GM12872 (cell line): ENCODE data around the gene NPDC1.
A peak's percentile ranks its signal among the peaks of the same experiment; 100 is the strongest.

Source experiments
- TF ChIP-seq, protein P1 (sequence below): IDR thresholded peaks from 3 replicates; pipeline ENCODE4 v1.5.1; 2011; ENCODE audit warnings: low read depth, mild to moderate bottlenecking, low read length, moderate library complexity; ENCODE audit not compliant: insufficient read depth

The NPDC1 gene

DNA sequence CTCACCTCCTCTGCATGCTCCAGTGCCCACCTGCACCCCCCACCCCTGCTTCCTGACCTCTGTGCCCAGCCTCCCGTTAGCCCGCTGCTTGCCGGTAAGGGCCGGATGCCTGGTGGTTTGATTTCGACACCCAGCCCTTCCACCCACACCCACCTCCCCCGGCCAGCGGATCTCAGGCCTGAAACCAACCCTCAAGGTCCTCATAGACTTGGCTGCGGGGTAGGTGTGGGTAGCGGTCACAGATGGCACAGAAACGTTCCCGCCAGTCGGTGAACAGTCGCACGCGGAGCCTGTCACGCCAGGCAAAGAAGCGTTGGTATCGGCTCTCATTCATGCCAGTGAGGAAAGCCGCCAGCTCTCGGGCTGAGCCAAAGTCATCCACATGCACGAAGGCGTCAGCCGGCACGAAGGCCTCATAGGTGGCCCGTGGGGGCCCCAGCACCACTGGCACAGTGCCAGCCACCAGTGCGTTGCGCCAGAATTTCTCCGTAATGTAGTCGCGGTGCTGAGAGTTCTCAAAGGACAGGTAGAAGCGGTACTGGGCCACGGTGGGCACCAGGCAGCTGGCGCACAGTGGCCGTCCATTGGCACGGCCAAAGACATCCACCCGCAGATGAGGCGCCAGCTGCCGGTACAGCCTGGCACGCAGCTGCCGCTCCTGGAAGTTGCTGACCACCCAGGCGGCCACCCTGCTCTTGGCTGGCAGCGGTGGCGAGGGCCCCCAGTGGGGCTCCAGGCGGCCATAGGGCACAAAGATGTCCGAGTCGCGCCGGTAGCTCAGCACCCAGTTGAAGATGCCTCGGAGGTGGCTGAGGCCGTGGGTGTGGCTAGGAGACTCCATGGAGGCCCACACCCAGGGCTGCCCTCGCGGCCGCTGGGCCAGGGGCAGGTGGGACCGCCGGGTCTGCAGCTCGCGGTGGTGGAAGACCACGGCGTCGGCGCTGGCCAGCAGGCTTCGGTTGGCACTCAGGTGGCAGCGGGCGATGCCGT, 15.1 kb downstream of the NPDC1 start:
- TF ChIP-seq, protein P1, sequence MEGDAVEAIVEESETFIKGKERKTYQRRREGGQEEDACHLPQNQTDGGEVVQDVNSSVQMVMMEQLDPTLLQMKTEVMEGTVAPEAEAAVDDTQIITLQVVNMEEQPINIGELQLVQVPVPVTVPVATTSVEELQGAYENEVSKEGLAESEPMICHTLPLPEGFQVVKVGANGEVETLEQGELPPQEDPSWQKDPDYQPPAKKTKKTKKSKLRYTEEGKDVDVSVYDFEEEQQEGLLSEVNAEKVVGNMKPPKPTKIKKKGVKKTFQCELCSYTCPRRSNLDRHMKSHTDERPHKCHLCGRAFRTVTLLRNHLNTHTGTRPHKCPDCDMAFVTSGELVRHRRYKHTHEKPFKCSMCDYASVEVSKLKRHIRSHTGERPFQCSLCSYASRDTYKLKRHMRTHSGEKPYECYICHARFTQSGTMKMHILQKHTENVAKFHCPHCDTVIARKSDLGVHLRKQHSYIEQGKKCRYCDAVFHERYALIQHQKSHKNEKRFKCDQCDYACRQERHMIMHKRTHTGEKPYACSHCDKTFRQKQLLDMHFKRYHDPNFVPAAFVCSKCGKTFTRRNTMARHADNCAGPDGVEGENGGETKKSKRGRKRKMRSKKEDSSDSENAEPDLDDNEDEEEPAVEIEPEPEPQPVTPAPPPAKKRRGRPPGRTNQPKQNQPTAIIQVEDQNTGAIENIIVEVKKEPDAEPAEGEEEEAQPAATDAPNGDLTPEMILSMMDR = no peak

DNA sequence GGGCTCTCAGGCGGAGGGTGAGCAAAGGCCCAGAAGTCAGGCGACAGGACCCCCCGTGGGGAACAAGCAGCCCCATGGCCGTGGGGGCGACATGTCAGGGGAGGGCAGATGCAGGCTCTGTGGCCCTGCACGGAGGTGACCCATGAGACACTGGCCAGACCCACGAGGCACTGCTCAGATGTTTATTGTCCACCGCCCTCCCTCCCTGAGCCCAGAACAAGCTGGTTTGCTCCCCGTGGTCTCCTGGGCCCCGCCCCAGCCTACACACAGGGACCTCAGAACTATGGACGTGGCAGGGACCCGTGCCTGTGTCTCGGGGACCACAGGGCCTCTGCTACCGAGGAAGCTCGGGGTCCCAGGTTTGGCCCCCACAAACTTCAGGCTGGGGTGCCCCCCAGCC, 16.0 kb downstream of the NPDC1 start:
- TF ChIP-seq, protein P1 = no peak

DNA sequence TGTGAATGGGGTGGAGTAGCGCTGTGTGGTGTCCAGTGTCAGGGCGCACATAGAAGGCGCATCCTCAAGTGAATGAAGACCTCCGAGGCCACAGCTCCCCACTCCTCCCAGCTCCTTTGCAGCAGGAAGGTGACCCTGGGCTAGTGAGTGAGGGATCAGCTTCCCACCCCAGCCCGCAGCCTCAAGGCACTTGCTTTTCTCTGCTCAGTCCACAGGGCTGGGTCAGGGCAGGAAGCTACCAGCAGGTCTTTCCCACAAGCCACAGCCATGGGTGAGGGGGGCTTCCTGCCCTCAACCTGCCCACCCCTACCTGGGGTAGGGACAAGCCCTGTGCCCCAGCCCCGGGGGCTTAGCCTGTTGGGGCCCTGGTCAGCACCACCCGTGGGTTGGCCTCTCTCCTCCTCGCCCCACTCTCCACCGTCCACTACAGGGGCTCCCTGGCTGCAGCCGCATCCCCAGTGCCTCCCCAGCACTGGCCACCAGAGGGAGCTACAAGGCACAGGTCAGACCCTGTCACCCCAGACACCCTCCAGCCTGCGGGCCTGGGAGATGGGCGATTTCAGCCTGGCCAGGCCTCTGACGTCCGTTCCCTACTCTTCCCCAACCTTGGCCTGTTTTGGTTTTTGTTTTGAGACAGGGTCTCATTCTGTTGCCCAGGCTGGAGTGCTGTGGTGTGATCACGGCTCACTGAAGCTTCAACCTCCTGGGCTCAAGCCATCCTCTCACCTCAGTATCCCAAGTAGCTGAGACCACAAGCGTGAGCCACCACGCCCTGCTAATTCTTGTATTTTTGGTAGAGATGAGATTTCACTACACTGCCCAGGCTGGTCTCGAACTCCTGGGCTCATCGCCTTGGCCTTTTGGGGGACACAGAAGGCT, 16.7 kb downstream of the NPDC1 start:
- TF ChIP-seq, protein P1 = peak; percentile 96

DNA sequence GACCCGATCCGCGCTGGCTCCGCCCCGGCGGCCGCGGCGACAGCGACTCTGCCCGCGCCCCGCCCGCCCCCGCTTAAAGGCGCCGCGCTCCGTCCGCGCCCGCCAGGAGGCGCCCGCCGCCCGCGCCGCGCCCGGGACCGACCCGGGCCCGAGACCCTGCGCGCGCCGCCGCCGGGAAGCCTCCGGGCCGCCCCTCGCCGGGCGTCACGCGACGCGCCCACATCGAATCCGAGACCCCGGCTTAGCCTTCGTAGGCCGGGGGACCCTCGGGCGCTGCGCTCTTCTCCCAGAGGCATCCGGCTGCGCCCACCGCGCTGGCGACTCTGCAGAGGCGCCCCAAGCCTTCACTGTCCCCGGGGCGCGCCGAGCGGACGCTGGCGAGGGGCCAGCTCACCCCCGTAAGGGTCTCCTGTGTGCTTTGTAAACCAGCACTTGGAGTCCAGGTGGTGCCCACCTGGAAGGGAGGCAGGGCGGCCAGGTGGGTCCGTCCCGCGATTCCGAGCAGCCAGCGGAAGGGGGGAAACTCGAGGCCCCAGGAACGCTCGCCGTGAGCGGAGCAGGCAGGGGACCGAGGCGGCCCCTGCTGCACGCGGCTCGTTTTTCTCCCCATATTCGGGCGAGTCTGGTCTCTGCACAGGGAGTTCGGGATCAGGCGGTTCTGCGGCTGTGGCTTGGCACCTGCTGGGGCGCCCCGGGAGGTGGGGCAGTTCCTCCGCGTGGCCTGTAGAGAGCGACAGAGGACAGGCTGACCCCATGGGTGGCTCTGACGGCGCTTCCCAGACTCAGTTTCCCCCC, 17.5 kb downstream of the NPDC1 start:
- TF ChIP-seq, protein P1 = peak; percentile 81

DNA sequence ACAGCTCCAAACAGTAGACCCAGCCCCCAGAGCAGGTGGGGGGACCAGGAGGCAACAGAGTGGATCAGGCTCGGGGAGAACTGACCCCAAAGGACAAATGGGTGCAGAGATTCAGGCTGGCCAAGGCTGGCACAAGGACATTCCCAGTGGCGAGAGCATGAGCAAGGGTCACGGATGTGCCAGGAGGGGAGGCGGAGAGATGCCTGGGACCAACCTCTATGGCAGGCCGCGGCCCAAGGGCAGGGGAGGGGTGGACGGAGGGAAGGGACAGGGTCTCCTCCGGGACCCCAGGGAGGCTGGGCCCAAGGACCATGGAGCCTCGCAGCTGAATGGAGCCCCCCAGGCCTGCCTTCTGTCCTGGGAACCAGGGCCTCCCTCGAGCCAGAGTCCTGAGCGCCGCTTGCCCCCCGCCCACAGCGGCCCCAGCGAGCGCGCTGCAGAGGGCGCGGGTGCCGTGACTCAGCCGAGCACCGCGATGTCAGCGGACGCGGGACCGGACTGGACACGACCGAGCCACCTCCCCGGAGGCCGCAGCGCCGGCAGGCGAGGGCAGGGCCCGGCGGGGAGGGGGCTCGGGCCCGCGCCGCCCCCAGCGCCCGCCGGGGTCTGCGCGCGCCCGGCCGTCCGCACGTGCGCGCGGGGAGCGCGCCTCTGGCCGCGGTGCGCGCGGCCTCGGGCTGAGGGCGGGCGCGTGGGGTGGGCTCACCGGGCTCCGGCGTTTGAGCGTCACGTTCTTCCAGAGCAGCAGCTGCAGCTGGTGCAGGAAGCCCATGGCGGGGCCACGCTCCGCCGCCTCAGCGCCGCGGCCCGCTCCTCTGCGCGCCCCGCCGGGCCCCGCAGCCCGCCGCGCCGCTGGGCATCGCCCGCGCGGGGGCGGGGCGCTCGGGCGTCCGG, 18.4 kb downstream of the NPDC1 start, which contains the start of gene ABCA2:
TSS of gene ABCA2 (minus strand) at position 869 of the 894 bp plus-strand sequence. CDS start at position 772, 97 bp downstream.
- TF ChIP-seq, protein P1 = no peak

DNA sequence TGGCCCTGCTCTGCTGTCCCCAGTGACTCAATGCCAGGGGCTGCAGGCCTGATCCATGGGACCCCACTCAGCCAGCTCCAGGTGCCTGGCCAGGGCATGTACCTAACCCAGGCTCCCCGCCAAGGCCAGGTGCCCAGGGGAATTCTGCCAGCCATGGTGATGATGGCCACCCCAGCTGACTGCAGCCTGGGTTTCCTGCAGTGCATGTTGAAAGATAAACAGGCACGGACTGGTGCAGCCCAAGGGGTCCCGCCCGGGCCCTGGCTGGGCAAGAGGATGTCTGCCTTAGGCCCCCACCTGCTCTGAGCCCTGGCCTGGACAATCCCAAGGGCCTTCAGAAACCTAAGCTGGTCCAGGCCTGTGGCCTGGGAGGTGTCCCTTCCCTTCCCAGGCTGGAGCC, 19.1 kb downstream of the NPDC1 start:
- TF ChIP-seq, protein P1 = no peak
